Stimulated activated naive CD4-positive, alpha-beta T cell treated with Interleukin-2 at 50 U/mL for 16 hours (primary cell): Measurements from ENCODE around the gene YY1.

Experiments
- DNase-seq: peaks from one replicate; lab custom pipeline; 2025; lab: John Stamatoyannopoulos, UW

The YY1 gene

GRCh38 chr14:100313464-100314230 lies 74.7 kb downstream of the YY1 start:
- no peak for DNase-seq

GRCh38 chr14:100314724-100315123 lies 75.8 kb downstream of the YY1 start:
- no peak for DNase-seq

- DNase-seq: no peak
Observed at GRCh38 chr14:100317389-100317788, 78.4 kb downstream of the YY1 start.

- DNase-seq: peak; percentile 55
Observed at GRCh38 chr14:100317912-100318808, 79.2 kb downstream of the YY1 start.

- DNase-seq: no peak
Observed at GRCh38 chr14:100320157-100320856, 81.4 kb downstream of the YY1 start.

- DNase-seq: no peak
Observed at GRCh38 chr14:100321473-100322137, 82.7 kb downstream of the YY1 start.

GRCh38 chr14:100322138-100322957 lies 83.4 kb downstream of the YY1 start:
- DNase-seq: no peak

- DNase-seq: no peak
Observed at GRCh38 chr14:100323121-100323941, 84.4 kb downstream of the YY1 start, which contains the start of gene SLC25A47. Gene SLC25A47, plus strand, starts transcription at chr14:100323339. Its CDS starts 76 bp downstream, at chr14:100323415.

- no peak for DNase-seq
Observed at GRCh38 chr14:100323942-100324307, 85.0 kb downstream of the YY1 start.

- DNase-seq: no peak
Observed at GRCh38 chr14:100325231-100325632, 86.3 kb downstream of the YY1 start.

GRCh38 chr14:100325958-100326357 lies 87.0 kb downstream of the YY1 start:
- no peak for DNase-seq

GRCh38 chr14:100327128-100327527 lies 88.2 kb downstream of the YY1 start:
- DNase-seq: no peak

GRCh38 chr14:100328495-100329163 lies 89.7 kb downstream of the YY1 start:
- no peak for DNase-seq

- no peak for DNase-seq
Observed at GRCh38 chr14:100329233-100330006, 90.5 kb downstream of the YY1 start.

GRCh38 chr14:100330007-100330344 lies 91.0 kb downstream of the YY1 start:
- DNase-seq: no peak

GRCh38 chr14:100330388-100330931 lies 91.5 kb downstream of the YY1 start:
- no peak for DNase-seq

GRCh38 chr14:100332071-100332639 lies 93.2 kb downstream of the YY1 start:
- DNase-seq: no peak
